K562 (cell line): ENCODE data around the gene CD101. TPM values are rescaled to one million over a fixed set of nuclear protein-coding genes. Genes with fewer than 3 reads are reported as not detected.

Experiments used
- ATF3 ChIP-seq, 2 experiments: fragments of 450-650 bp in 1 of 2; sonication (generic) in 1 of 2; formaldehyde crosslinking in 1 of 2; IDR thresholded peaks in 1 of 2; conservative IDR thresholded peaks in 1 of 2; 2 replicates each; pipeline versions ENCODE4 v1.6.1 to v1.8.1; 2016 to 2023; ENCODE audit warnings: mild to moderate bottlenecking in 2 of 2, moderate library complexity in 2 of 2, inconsistent platforms in 1 of 2, missing genetic modification reagents in 1 of 2
- ATF7 ChIP-seq: fragments of 450-650 bp; IDR thresholded peaks from 2 replicates; pipeline ENCODE4 v1.7.1; 2014; ENCODE audit warnings: mild to moderate bottlenecking, moderate library complexity
- JUN ChIP-seq, 2 experiments: sonication (generic) in 1 of 2; formaldehyde crosslinking in 1 of 2; IDR thresholded peaks; 2 replicates each; pipeline versions ENCODE4 v1.6.1 to v1.8.0; 2012 to 2022; ENCODE audit warnings: borderline replicate concordance in 2 of 2, mild to moderate bottlenecking in 2 of 2, improper control_type of control experiment in 1 of 2, low read depth in 1 of 2, low read length in 1 of 2, missing genetic modification reagents in 1 of 2
- JUND ChIP-seq, 2 experiments: IDR thresholded peaks; 2 replicates in 1 of 2; 3 replicates in 1 of 2; pipeline ENCODE4 v1.6.1; 2011; ENCODE audit warnings: borderline replicate concordance in 2 of 2, low read depth in 2 of 2, low read length in 2 of 2, improper control_type of control experiment in 1 of 2, missing biosample characterization in 1 of 2, missing genetic modification characterization in 1 of 2, missing genetic modification reagents in 1 of 2
- POU5F1 ChIP-seq: fragments of 150-350 bp; IDR thresholded peaks from 2 replicates; pipeline ENCODE4 v1.6.1; 2014; ENCODE audit warnings: borderline replicate concordance, low read length, low read depth, mild to moderate bottlenecking; ENCODE audit not compliant: partially characterized antibody
- RBFOX2 ChIP-seq: fragments of 200-400 bp; formaldehyde crosslinking; IDR thresholded peaks from 2 replicates; pipeline ENCODE4 v1.6.1; 2017; ENCODE audit warnings: low read depth, mild to moderate bottlenecking, low read length, moderate library complexity
- RCOR1 ChIP-seq, 2 experiments: IDR thresholded peaks; 2 replicates each; pipeline ENCODE4 v1.6.1; 2012; ENCODE audit warnings: low read depth in 2 of 2, low read length in 2 of 2, borderline replicate concordance in 1 of 2, improper control_type of control experiment in 1 of 2
- SMARCA4 ChIP-seq: fragments of 450-650 bp; IDR thresholded peaks from 2 replicates; pipeline ENCODE4 v1.6.1; 2016
- USF1 ChIP-seq: sonication (generic); formaldehyde crosslinking; IDR thresholded peaks from 2 replicates; pipeline ENCODE4 v1.9.0; 2022; ENCODE audit warnings: mild to moderate bottlenecking, missing genetic modification reagents
- ZNF318 ChIP-seq, 2 experiments: fragments of 450-650 bp; IDR thresholded peaks; 2 replicates each; pipeline ENCODE4 v1.6.1; 2016; ENCODE audit warnings: mild to moderate bottlenecking in 2 of 2, borderline replicate concordance in 1 of 2, low read depth in 1 of 2, moderate library complexity in 1 of 2
- ZNF75A ChIP-seq: fragments of 450-650 bp; formaldehyde crosslinking; IDR thresholded peaks from 2 replicates; pipeline ENCODE4 v1.4.0; 2020; ENCODE audit warnings: mild to moderate bottlenecking
- ZSCAN29 ChIP-seq: fragments of 450-650 bp; IDR thresholded peaks from 2 replicates; pipeline ENCODE4 v1.6.1; 2017
- polyA plus RNA-seq, 8 experiments: library from polyadenylated mRNA; depleted of rRNA in 4 of 8; stranded (reverse) in 5 of 8; unstranded in 3 of 8; fragments of >200 nt; fragmentation: Nextera tagmentation in 2 of 8; fragmentation: Illumina TruSeq in 1 of 8; extraction: Ambion mirVana in 2 of 8; extraction: Trizol in 1 of 8; gene quantifications; 2 replicates each; pipeline versions ENCODE4 v1.2.1 to v1.2.3, GENCODE V29; 2011 to 2014; ENCODE audit warnings: inconsistent platforms in 1 of 8, missing spikeins in 1 of 8
- total RNA-seq, 7 experiments: library from RNA; depleted of rRNA in 6 of 7; stranded (reverse); fragments of >200 nt in 6 of 7; fragmentation: Illumina TruSeq in 2 of 7; extraction: Trizol in 2 of 7; gene quantifications; 2 replicates each; pipeline versions ENCODE4 v1.2.1 to v1.2.3, GENCODE V29; 2011 to 2021; ENCODE audit warnings: low replicate concordance in 1 of 7

The CD101 gene
- total and polyA plus RNA-seq, 9 of the 15 experiments (the other 6 are each of a cell fraction or from before 2014, with no cell fraction given), result 0.04 to 1.1 (median 0.20) TPM

GRCh38 chr1:117061986-117062415 lies 60.4 kb downstream of the CD101 start (continued):
- peak; percentile 47; the same call in 1 of the 2 replicates for TF ChIP-seq JUN (IDR thresholded peaks at IDR 0.05; ENCODE audit: borderline replicate concordance, low read depth, low read length)
- no peak for TF ChIP-seq JUN (CRISPR knock-in tag; IDR thresholded peaks at IDR 0.05; ENCODE audit: borderline replicate concordance)
- TF ChIP-seq ZSCAN29, result no peak
- TF ChIP-seq USF1 (CRISPR knock-in tag), result no peak
- peak; percentile 67; the same call in 1 of the 2 replicates for TF ChIP-seq ATF3 (IDR thresholded peaks at IDR 0.05)
- TF ChIP-seq ATF3 (CRISPR knock-in tag; conservative IDR thresholded peaks at IDR 0.05), result no peak
- TF ChIP-seq ZNF75A, result no peak
- TF ChIP-seq RCOR1 (IDR thresholded peaks at IDR 0.05; ENCODE audit: borderline replicate concordance in 1 of 2, low read depth in 2 of 2, low read length in 2 of 2), result peak in 1 of 2 experiments; percentile 6; a peak in 1 of 4 replicates
- TF ChIP-seq POU5F1, result no peak
- TF ChIP-seq ATF7, result 0 out of 2 replicates have a peak, but pooled peaks have one; percentile 29
- no peak for TF ChIP-seq ZNF318 (IDR thresholded peaks at IDR 0.05; ENCODE audit: borderline replicate concordance in 1 of 2, low read depth in 1 of 2)
- peak; percentile 61 for TF ChIP-seq JUND (IDR thresholded peaks at IDR 0.05; ENCODE audit: borderline replicate concordance, low read depth, low read length)
- peak; percentile 63; the same call in 1 of the 3 replicates for TF ChIP-seq JUND (tag; IDR thresholded peaks at IDR 0.05; ENCODE audit: borderline replicate concordance, low read depth, low read length)
- TF ChIP-seq RBFOX2, result no peak
- TF ChIP-seq SMARCA4, result peak; percentile 61; the same call in 1 of the 2 replicates
